OCI-LY7 (cell line): ENCODE results near the gene TVP23A. TPM values are rescaled to one million over a fixed set of nuclear protein-coding genes. Genes with fewer than 3 reads are reported as not detected.

Experiments used
- BruUV-seq: library from RNA; stranded (reverse); fragments of 400-500 nt; replicated peaks from 2 replicates; lab custom pipeline; 2021; lab: Mats Ljungman, UMichigan
- CTCF ChIA-PET: fragments of 300-600 bp; sonication (Branson Sonifier 250); formaldehyde crosslinking; loops from one replicate; lab custom pipeline; 2022; ENCODE audit warnings: antibody characterized with exemption; ENCODE audit not compliant: unreplicated experiment; lab: Charles Lee
- POLR2A ChIA-PET: fragments of 300-600 bp; sonication (Branson Sonifier 250); formaldehyde crosslinking; loops from one replicate; lab custom pipeline; 2022; ENCODE audit warnings: antibody characterized with exemption; lab: Charles Lee
- DNase-seq: peaks from one replicate; pipeline ENCODE4 v3.0.0-alpha.2; 2015; ENCODE audit warnings: low spot score
- H2AFZ ChIP-seq: fragments of 200-600 bp; sonication (generic), shearing (Covaris generic); 2 replicates; pipeline ENCODE4 v1.6.1; 2014; ENCODE audit warnings: mild to moderate bottlenecking, antibody characterized with exemption, low read length, moderate library complexity
- H3K27ac ChIP-seq: fragments of 200-600 bp; sonication (generic); 2 replicates; pipeline ENCODE4 v1.5.1; 2014; ENCODE audit warnings: mixed run types, low read depth, mild to moderate bottlenecking, moderate library complexity, low read length, inconsistent platforms; ENCODE audit not compliant: poor library complexity, severe bottlenecking
- H3K36me3 ChIP-seq: fragments of 200-600 bp; sonication (generic); 2 replicates; pipeline ENCODE4 v1.6.1; 2014; ENCODE audit warnings: mild to moderate bottlenecking, antibody characterized with exemption, low read length, moderate library complexity, mixed read lengths; ENCODE audit not compliant: insufficient read depth
- H3K4me1 ChIP-seq: fragments of 200-600 bp; sonication (generic); 2 replicates; pipeline ENCODE4 v1.5.1; 2014; ENCODE audit warnings: mild to moderate bottlenecking, low read length; ENCODE audit not compliant: insufficient read depth, poor library complexity, severe bottlenecking
- H3K4me2 ChIP-seq: fragments of 200-600 bp; sonication (generic); 2 replicates; pipeline ENCODE4 v1.6.1; 2014; ENCODE audit warnings: mild to moderate bottlenecking, low read length
- H3K4me3 ChIP-seq: fragments of 200-600 bp; sonication (generic); 2 replicates; pipeline ENCODE4 v1.5.1; 2014; ENCODE audit warnings: mild to moderate bottlenecking, low read depth, low read length; ENCODE audit not compliant: poor library complexity, severe bottlenecking
- H3K79me2 ChIP-seq: fragments of 200-600 bp; sonication (generic); 2 replicates; pipeline ENCODE4 v1.6.1; 2016; ENCODE audit warnings: low read depth, mild to moderate bottlenecking, low read length, moderate library complexity, mixed read lengths; ENCODE audit not compliant: insufficient read depth
- H3K9me2 ChIP-seq: fragments of 200-600 bp; sonication (generic); 2 replicates; pipeline ENCODE4 v1.6.1; 2016; ENCODE audit warnings: mild to moderate bottlenecking, low read length, mixed read lengths; ENCODE audit not compliant: insufficient read depth
- H3K9me3 ChIP-seq: fragments of 200-600 bp; sonication (generic); 2 replicates; pipeline ENCODE4 v1.6.1; 2014; ENCODE audit warnings: mild to moderate bottlenecking, mixed run types, low read length, mixed read lengths
- H4K20me1 ChIP-seq: fragments of 200-600 bp; sonication (generic); 2 replicates; pipeline ENCODE4 v1.6.1; 2014; ENCODE audit warnings: mild to moderate bottlenecking, antibody characterized with exemption, low read length, moderate library complexity, mixed read lengths; ENCODE audit not compliant: insufficient read depth
- CTCF ChIP-seq: fragments of 200-600 bp; sonication (generic); conservative IDR thresholded peaks from 2 replicates; pipeline ENCODE4 v1.5.1; 2014; ENCODE audit warnings: mild to moderate bottlenecking, antibody characterized with exemption, low read length, moderate library complexity, mixed read lengths
- EZH2phosphoT487 ChIP-seq: fragments of 200-600 bp; sonication (generic); IDR thresholded peaks from 2 replicates; pipeline ENCODE4 v1.6.1; 2018; ENCODE audit warnings: low read depth, borderline replicate concordance, mild to moderate bottlenecking, mixed run types, antibody characterized with exemption, low read length, moderate library complexity, mixed read lengths
- intact Hi-C: fragments of 100-400 bp; cut with micrococcal nuclease; formaldehyde crosslinking; loops from one replicate; pipeline ENCODE4 v1.10.0; 2022; ENCODE audit not compliant: unreplicated experiment
- total RNA-seq, 2 experiments: library from RNA; depleted of rRNA in 1 of 2; stranded (reverse); fragments of >200 nt in 1 of 2; shearing (Covaris generic) in 1 of 2; gene quantifications; 2 replicates each; pipeline ENCODE4 v1.2.3, GENCODE V29; 2014 to 2022

TVP23A gene
- total RNA-seq, 2 experiments from 2014 or later, result 0.57 TPM; not detected in 1

GRCh38 chr16:10751291-10751697 lies 67.3 kb downstream of the TVP23A start:
- H3K4me3 ChIP-seq, result no peak overlapping the region
- no peak overlapping the region for H3K4me2 ChIP-seq
- no peak for DNase-seq
- no peaks in the 10 kb centered on the region for H3K9me2 ChIP-seq
- TF ChIP-seq EZH2phosphoT487, result no peak
- TF ChIP-seq CTCF, result no peak
- BruUV-seq, result no TSS peak
- H3K27ac ChIP-seq, result no peak overlapping the region
- H3K9me3 ChIP-seq, result no peaks in the 10 kb centered on the region
- peaks cover 19% of the 10 kb centered on the region for H3K4me1 ChIP-seq
- POLR2A ChIA-PET, result no interaction called here
- intact Hi-C loops, result no loop called here
- no peaks in the 10 kb centered on the region for H4K20me1 ChIP-seq
- peaks cover 56% of the 10 kb centered on the region for H3K36me3 ChIP-seq
- no peak overlapping the region for H2AFZ ChIP-seq
- CTCF ChIA-PET, result no interaction called here
- no peaks in the 10 kb centered on the region for H3K79me2 ChIP-seq

GRCh38 chr16:10750793-10751192 lies 67.8 kb downstream of the TVP23A start:
- no peak overlapping the region for H3K4me3 ChIP-seq
- ChIA-PET CTCF (no interaction called here), POLR2A (no interaction called here)
- no peaks in the 10 kb centered on the region for H3K79me2 ChIP-seq
- H2AFZ ChIP-seq, result no peak overlapping the region
- peaks cover 59% of the 10 kb centered on the region for H3K36me3 ChIP-seq
- no peak for DNase-seq
- BruUV-seq, result no TSS peak
- no peak for TF ChIP-seq EZH2phosphoT487
- H3K27ac ChIP-seq, result no peak overlapping the region
- H3K4me1 ChIP-seq, result peaks cover 19% of the 10 kb centered on the region
- no peaks in the 10 kb centered on the region for H3K9me2 ChIP-seq
- no peak overlapping the region for H3K4me2 ChIP-seq
- H3K9me3 ChIP-seq, result no peaks in the 10 kb centered on the region
- H4K20me1 ChIP-seq, result no peaks in the 10 kb centered on the region
- intact Hi-C loops, result no loop called here

- peaks cover 6% of the 10 kb centered on the region; the same call in 1 of the 2 replicates for H3K79me2 ChIP-seq
- ChIA-PET POLR2A (no interaction called here), CTCF (no interaction called here)
- BruUV-seq, result TSS peak; percentile 55
- no peak overlapping the region for H3K4me2 ChIP-seq
- H4K20me1 ChIP-seq, result no peaks in the 10 kb centered on the region
- no peak for TF ChIP-seq EZH2phosphoT487
- TF ChIP-seq CTCF, result no peak
- H3K9me3 ChIP-seq, result no peaks in the 10 kb centered on the region
- no peak overlapping the region for H3K4me3 ChIP-seq
- H3K4me1 ChIP-seq, result peaks cover 29% of the 10 kb centered on the region
- intact Hi-C loops, result loop anchor here (2.0 to 10.0 kb wide), 3 partner anchors 131 to 1651 kb away; partner anchors contain the start of genes CIITA and HAPSTR1
- peaks cover 40% of the 10 kb centered on the region for H3K36me3 ChIP-seq
- no peak overlapping the region for H2AFZ ChIP-seq
- DNase-seq, result no peak
- H3K9me2 ChIP-seq, result no peaks in the 10 kb centered on the region
- H3K27ac ChIP-seq, result no peak overlapping the region
These were observed 72.8 kb downstream of the TVP23A start for GRCh38 chr16:10745841-10746240.
